GM18867 (cell line): ENCODE measurements around the gene TMEM253.

Source experiments
- ATAC-seq: cut with Tn5 transposase; IDR thresholded peaks from one replicate; pipeline ENCODE4 v1.9.1; 2021; ENCODE audit warnings: mild to moderate bottlenecking, moderate library complexity; ENCODE audit not compliant: unreplicated experiment

Gene TMEM253

DNA sequence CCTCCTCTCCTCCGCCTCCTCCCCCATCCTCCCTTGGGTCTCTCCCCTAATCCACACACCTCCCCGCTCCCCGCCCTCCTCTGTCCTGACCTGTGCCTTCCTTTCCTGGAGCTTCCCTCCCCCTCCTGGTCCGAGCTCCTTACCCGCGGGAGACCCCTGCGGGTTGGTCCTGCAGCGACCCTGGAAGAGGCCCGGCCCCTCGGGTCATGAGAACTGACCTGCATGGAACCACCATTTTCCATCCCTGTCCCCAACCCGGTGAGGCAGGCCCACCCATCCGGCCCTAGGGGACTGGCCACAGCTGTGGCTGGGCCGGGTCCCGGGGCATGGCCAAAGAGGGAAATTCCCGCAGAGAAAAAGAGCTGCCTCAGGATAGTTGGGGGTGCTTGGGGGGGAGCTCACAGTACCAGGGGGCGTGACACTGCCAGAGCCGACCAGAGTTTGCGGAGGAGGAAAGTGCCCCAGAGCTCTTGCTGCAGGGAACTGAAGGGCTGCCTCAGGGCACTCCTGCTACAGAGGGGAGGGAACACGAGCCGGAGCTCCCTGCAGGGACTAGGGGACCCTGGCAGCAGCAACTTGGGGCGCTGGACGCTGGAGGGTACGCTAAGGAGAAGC is 30.1 kb upstream of the TMEM253 start:
- peak; percentile 14 for ATAC-seq

DNA sequence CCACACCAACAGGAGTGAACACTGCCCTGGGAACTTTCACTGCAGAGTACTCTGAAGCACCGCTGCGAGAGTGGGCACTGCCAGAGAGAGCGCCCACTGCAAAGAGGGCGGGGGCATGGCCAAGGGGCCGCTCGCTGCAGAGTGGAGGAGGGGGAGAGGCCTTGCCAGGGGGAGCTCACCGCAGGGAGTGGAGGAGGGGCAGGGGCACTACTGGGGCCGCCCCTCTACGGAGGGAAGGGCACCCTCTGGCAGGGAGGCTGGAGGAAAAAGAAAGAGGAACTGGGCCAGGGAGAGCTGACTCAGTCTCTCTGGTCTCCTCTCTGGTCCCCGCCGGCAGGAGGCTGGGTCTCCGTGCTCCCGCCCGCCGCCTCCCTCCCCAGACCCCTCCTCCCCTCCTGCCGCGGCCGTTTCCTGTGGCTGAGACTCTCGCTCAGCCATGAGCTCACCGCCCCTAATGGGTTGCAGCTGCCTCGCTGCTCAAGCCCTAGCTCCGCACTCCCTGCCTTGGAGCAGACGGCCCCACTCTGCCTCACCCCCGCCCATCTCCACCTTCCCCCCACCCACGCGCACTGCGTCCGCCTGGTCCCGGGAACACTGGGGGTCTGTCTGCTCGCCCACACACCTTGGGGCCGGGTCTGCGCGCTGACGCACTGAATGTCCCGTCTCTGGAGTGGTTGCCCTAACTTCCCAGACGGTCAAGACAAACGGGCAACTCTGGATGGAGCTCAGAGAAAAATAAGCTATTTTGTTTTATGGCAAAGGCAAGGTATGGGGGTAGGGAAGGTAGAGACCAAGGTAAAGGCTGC is 29.4 kb upstream of the TMEM253 start:
- peak; percentile 65 for ATAC-seq

DNA sequence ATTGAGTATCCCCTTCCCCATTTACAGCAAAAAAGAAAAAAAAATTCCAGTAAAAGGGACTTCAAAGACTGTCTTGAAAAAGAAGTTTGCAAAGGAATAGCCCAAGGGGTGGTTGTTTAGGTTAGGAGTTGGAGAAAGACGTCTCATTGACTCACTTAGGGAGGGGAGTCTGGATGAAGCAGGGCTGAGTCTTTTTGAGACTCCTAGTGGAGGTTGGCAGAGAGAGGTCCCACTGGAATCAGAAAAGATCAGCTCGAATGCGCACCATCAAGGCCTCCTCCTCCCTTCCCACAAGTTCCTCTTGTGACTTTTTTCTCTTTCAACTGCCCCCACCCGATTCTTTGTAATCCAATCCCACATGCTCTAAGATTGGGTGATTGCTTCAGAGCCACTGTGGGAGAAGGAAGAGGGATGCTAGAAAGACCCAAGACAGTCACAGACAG is 28.8 kb upstream of the TMEM253 start:
- no peak for ATAC-seq

DNA sequence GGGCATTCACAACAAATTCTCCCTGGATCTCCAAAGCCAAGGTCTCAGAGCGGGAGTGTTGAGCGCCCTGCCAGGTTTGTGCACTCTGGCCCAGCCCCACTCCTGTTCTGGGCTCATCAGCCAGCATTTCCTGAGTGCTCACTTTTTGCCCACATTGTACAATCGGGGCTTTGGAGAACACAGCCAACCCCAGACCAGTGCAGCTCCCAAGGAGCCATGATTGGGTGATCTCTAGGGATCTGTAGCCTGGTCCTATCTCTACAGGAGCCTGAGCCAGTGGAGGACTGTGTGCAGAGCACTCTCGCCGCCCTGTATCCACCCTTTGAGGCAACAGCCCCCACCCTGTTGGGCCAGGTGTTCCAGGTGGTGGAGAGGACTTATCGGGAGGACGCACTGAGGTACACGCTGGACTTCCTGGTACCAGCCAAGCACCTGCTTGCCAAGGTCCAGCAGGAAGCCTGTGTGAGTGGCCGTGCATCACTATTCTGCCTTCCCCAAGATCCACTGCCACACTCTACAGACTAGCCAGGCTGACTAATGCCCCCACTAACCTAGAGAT is 28.0 kb upstream of the TMEM253 start:
- ATAC-seq: no peak

DNA sequence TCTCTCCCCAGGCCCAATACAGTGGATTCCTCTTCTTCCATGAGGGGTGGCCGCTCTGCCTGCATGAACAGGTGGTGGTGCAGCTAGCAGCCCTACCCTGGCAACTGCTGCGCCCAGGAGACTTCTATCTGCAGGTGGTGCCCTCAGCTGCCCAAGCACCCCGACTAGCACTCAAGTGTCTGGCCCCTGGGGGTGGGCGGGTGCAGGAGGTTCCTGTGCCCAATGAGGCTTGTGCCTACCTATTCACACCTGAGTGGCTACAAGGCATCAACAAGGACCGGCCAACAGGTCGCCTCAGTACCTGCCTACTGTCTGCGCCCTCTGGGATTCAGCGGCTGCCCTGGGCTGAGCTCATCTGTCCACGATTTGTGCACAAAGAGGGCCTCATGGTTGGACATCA is 26.9 kb upstream of the TMEM253 start:
- ATAC-seq: no peak

DNA sequence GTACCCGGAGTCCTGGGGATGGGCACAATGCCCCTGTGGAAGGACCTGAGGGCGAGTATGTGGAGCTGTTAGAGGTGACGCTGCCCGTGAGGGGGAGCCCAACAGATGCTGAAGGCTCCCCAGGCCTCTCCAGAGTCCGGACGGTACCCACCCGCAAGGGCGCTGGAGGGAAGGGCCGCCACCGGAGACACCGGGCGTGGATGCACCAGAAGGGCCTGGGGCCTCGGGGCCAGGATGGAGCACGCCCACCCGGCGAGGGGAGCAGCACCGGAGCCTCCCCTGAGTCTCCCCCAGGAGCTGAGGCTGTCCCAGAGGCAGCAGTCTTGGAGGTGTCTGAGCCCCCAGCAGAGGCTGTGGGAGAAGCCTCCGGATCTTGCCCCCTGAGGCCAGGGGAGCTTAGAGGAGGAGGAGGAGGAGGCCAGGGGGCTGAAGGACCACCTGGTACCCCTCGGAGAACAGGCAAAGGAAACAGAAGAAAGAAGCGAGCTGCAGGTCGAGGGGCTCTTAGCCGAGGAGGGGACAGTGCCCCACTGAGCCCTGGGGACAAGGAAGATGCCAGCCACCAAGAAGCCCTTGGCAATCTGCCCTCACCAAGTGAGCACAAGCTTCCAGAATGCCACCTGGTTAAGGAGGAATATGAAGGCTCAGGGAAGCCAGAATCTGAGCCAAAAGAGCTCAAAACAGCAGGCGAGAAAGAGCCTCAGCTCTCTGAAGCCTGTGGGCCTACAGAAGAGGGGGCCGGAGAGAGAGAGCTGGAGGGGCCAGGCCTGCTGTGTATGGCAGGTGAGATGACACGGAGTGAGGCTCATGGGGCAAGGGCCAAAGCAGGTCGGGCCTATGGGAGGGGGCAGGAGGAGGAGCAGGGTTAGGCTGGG is 26.2 kb upstream of the TMEM253 start:
- no peak for ATAC-seq

DNA sequence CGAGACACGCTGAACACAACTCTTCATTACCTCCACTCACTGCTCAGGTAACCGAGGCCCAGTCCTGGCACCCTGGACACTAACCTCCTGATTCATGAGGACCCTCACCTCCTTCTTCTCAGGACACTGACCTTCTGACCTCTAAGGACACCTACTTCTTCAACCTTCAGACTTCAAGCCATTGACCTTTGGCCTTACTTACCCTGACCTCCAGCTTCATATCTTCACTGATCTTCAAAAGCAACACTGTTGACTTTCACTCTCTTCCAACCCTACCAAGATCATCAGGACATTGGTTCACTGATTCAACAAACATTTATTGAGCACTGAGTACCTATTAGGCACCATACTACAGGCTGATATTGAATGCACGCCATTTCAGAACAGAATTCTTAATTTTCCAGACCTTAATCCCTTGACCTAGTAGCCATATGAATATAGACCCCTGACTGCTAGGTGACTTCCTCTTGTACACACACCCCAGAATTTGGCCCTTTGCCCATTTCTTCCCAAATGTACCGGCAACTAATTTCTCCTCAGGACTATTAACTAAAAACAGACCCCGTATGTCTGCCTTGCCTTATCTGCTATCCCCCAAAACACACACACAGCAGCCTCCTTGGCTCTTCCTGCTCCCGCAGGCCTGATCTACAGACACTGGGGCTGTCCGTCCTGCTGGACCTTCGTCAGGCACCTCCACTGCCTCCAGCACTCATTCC is 25.0 kb upstream of the TMEM253 start:
- ATAC-seq: no peak

DNA sequence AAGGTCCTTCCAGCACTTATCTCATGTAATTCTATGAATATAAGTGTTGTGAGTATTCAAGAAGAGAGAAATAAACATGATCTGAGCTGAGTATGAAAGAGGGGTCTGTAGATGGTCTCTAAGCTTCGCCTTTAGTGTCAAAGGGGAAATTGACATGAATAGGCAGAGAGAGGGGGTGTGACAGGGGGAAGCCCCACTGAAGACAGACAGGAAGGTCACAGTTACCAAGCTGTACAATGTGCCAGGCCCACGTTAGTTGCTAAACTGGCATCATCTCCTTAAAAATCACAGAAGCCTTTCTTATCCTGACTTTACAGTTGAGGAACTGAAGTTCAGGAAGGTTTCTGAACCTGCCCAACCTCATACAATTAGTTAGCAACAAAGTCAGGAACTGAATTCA is 23.2 kb upstream of the TMEM253 start:
- no peak for ATAC-seq

DNA sequence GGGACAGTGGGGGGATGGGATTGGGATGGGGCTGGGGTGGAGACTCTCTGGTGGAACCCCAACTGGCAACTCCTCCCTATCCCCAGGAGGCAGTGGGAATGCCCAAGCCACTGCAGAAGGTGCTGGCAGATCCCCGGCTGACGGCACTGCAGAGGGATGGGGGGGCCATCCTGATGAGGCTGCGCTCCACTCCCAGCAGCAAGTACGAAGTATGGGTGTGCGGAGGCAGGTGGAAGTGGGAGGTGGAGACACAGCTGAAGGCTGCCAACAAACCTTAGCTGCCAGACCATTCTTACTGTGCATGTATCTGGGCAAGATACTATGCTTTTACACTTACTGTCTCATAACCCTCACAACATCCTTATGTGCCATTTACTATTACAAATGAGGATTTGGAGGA is 22.6 kb upstream of the TMEM253 start:
- no peak for ATAC-seq

DNA sequence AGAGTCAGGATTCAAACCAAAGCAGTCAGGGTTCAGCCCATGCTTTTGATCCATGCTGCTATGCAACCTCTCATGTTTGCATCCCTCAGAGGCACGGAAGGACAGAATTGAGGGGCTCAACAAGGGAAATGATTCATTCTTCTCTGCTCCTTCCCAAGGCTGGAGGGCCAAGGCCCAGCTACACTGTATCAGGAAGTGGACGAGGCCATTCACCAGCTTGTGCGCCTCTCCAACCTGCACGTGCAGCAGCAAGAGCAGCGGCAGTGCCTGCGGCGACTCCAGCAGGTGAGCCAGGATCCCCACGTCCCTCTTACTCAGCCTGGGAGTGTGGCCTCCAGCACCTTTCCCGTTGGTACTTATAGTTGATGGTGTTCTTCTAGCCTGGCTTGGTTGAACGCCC is 22.1 kb upstream of the TMEM253 start:
- ATAC-seq: no peak

DNA sequence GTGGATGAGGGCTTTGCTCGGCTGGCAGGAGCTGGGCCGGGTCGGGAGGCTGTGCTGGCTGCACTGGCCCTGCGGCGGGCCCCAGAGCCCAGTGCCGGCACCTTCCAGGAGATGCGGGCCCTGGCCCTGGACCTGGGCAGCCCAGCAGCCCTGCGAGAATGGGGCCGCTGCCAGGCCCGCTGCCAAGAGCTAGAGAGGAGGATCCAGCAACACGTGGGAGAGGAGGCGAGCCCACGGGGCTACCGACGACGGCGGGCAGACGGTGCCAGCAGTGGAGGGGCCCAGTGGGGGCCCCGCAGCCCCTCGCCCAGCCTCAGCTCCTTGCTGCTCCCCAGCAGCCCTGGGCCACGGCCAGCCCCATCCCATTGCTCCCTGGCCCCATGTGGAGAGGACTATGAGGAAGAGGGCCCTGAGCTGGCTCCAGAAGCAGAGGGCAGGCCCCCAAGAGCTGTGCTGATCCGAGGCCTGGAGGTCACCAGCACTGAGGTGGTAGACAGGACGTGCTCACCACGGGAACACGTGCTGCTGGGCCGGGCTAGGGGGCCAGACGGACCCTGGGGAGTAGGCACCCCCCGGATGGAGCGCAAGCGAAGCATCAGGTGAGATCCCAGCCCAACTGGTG is 19.2 kb upstream of the TMEM253 start:
- ATAC-seq: no peak

DNA sequence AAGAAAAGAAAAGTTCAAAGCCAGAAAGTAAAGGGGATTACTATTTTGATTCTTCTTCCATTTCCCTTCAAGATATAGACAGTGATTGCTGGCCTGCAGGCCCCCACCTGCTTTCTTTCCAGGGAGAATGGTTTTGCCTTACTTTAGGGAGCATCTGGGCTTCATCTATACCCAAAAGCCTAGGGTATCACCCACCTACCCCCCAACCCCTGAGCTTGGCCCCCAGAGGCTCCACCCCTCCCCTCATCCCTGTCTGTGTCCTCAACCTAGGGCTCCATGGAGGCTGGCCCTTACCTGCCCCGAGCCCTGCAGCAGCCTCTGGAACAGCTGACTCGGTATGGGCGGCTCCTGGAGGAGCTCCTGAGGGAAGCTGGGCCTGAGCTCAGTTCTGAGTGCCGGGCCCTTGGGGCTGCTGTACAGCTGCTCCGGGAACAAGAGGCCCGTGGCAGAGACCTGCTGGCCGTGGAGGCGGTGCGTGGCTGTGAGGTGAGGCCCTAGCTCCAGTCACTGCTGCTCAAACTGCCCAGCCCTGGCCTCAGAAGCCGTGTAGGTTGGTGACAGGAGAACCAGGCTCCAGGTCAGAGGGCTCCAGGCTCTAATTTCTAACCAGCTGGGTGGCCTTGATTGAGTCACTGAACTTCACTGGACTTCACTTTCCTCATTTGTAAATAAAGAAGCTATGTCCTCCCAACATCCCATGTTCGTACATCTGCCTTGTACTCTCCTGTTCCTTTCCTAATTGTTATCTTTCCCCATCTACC is 17.1 kb upstream of the TMEM253 start:
- no peak for ATAC-seq

DNA sequence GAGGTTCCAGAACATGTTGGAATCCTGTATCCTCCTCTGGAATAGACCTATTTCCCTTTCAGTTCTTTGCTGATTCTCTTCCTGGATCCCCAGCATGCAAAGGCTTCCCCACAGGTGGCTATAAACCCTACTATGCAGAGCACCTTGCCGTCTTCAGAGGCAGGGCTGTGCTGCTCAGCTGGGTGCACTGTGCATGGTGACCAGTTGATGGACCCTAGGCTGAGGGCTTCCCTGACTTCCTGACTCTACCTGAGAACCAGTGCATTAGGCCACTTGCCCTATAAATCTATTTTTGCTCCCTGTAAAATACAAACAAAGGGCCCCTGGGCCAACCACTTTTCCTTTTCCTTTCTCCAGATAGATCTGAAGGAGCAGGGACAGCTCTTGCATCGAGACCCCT is 16.5 kb upstream of the TMEM253 start:
- ATAC-seq: no peak

DNA sequence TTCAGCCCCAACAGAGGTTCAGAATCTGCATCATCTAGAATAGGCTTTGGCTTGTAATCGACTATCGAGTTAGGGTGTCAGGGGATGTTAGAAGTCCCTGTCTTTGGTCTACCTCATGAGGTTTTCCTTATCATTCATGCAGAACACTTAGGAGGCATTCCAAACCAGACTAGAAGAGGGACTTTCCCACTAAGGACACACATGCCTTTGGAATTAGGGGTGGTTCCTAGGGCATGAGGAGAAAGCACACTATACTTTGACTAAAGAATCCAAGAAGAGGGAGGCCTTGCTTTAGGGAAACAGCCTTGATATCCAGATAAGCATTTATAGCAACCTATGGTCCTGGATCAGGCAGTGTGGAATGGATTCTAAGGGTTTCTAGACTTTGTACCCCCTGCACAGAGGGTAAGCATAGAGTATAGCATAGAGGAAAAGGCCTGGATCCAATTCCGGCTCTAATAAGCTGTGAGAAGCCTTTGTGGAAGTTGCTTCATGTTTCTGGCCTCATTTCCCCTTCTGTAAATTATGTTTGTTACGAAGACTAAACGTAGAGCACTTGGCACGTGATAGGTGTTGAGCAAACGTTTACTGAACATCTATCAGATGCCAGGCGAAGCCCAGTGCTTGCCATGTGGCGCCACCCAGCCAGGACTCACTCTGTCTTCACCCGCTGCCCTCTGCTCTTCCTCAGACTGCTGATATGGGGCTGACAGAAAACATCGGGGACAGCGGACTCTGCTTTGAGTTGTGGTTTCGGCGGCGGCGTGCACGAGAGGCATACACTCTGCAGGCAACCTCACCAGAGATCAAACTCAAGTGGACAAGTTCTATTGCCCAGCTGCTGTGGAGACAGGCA is 15.6 kb upstream of the TMEM253 start:
- no peak for ATAC-seq

DNA sequence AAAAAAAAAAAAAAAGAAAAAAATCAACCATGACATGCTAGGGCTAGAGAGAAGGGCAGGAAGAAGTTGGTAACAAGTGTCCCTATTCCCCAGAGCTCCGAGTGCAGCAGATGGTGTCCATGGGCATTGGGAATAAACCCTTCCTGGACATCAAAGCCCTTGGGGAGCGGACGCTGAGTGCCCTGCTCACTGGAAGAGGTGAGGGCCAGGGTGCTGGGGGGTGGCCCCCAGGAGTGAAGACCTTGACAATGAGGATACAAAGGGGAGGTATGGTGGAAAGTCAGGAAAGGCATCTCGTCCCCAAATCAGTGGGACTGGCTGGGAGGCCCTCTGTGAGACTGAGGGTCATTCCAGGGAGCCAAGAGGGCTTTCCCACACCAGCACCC is 14.0 kb upstream of the TMEM253 start:
- ATAC-seq: no peak

DNA sequence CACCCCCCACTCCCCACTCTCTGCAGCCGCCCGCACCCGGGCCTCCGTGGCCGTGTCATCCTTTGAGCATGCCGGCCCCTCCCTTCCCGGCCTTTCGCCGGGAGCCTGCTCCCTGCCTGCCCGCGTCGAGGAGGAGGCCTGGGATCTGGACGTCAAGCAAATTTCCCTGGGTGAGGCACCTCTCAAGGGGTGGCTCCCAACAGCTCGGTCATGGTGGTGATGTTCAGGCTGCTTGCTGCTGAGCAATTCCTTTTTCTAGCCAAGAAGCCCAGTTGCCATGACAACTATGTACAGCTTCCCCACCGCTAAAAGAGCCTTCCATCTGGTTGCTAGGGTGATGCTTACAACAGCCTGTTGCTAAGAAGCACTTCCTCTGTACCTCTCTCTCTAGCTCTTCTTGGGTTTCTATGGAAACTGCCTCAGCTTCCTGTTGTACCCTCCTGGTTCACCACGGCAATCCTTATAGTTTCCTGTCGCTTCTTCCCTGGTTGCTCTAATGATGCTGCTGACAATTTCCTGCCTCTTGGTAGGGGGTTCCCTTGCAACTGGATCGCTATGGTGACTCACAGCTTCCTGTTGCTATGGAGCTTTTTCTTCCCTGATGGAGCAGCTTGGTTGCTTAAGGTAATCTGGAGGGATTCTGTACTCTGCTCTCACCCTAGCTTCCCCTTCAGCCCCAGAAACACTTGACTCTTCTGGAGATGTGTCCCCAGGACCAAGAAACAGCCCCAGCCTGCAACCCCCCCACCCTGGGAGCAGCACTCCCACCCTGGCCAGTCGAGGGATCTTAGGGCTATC is 13.4 kb upstream of the TMEM253 start:
- peak; percentile 60 for ATAC-seq

DNA sequence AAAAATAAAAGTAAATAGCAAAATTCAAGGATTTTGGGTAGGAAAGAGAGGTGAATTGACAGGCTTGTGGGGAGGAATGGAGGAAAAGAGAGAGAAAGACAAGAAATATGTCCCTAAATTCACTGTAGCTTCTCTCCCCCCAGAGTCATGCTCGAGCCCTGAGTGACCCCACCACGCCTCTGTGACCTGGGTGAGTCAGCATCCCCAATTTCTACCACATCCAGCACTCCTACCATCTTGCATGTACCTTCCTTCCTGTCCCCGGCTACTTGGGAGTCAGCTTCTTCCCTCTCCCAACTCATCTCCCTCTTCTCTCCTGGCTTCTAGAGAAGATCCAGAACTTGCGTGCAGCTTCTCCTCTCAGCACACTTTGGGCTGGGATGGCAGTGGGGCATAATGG is 12.2 kb upstream of the TMEM253 start:
- ATAC-seq: no peak

DNA sequence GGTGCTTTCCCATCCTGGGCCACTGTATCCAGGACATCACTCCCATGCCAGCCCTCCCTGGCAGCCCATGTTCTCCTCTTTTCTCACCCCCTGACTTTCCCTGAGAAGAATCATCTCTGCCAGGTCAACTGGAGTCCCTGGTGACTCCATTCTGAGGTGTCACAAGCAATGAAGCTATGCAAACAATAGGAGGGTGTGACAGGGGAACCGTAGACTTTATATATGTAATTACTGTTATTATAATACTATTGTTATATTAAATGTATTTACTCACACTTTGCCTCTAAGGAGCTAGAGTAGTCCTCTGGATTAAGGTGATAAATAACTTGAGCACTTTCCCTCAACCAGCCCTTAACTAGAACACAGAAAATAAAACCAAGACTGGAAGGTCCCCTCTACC is 11.6 kb upstream of the TMEM253 start:
- ATAC-seq: no peak
